CD4-positive, alpha-beta T cell treated with Interleukin-15 for 1 hour (primary cell): Measurements from ENCODE around the gene GSTM3.
"Not testable (repeated sequence)": the region's sequence is repeated elsewhere in the genome, so short reads cannot be mapped to it uniquely, and the experiment has no call there.

Source experiments
- DNase-seq: peaks from one replicate; pipeline ENCODE4 v3.0.0-alpha.2; 2020

The GSTM3 gene

GRCh38 chr1:109725510-109725909, 15.3 kb downstream of the GSTM3 start:
- DNase-seq: no peak

DNA sequence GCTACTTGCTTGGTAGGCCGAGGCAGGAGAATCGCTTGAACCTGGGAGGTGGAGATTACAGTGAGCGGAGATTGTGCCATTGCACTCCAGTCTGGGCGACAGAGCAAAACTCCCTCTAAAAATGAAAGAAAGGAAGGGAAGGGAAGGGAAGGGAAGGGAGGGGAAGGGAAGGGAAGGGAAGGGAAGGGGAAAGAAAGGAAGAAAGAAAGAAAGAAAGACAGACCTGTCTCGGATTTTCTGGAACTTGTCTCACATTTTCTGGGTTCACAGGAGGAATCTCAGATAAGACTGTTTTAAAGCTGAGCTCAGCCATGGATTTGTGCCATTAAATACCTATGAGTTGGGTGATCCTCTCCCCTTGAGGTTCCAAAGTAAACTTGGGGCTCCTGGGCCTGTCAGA, 15.9 kb downstream of the GSTM3 start:
- DNase-seq: no peak

GRCh38 chr1:109722908-109723691, 17.7 kb downstream of the GSTM3 start:
- no peak for DNase-seq

GRCh38 chr1:109721971-109722370, 18.9 kb downstream of the GSTM3 start:
- no peak for DNase-seq

GRCh38 chr1:109721042-109721441, 19.8 kb downstream of the GSTM3 start:
- no peak for DNase-seq

- no peak for DNase-seq
These were observed 21.5 kb downstream of the GSTM3 start for GRCh38 chr1:109719337-109719837.

DNA sequence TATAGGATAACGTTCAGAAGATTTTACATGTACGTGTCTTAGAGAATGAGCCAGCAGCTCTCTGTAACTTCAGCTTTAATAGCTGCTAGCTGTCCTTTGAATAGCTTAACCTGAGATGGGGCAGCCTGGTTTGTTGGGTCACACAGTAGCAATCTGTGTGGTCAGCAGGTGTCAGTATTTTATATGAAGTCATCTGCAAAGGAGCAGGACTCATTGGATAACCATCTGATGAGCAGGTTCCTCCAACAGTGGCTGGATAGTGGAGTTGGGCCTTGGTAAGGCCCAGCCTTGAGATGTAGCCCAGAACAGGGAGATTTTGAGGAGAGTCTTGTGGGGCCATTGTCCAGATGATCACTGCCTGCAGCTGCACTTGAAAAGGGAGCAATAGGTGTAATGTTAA, 22.3 kb downstream of the GSTM3 start:
- no peak for DNase-seq

DNA sequence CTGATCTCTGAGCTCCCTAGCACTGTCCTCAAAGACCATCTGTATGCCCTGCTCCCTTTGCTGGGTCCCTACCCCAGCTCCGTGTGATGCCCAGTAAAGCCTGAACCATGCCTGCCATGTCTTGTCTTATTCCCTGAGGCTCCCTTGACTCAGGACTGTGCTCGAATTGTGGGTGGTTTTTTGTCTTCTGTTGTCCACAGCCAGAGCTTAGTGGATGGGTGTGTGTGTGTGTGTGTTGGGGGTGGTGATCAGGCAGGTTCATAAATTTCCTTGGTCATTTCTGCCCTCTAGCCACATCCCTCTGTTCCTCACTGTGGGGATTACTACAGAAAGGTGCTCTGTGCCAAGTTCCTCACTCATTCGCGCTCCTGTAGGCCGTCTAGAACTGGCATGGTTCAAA, 23.1 kb downstream of the GSTM3 start:
- DNase-seq: no peak

DNA sequence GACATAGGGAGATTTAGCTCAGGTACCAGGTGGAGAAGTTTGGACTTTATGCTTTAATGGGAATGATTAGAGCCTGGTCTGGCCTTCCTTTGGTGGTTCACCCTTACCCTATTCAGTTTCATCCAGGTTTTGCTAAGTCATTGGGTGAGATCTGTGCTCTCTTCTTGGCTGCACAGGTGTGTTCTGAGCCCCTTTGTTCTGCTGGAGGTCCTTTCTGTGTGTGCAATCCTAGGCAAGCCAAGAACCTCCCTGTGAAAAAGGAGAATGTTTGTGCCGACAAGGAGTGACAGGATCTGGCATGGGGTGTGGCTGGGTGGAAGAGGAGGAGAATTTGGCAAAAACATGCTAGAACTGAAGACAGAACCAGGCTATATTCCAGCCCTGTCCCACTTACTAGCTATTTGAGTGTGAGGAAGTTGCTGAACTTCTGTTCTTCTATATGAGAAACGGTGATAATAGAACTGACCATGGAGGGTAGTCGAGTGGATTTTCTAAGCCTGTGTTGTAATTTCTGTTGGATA, 24.2 kb downstream of the GSTM3 start:
- no peak for DNase-seq

GRCh38 chr1:109716121-109716520, 24.7 kb downstream of the GSTM3 start:
- DNase-seq: no peak

DNA sequence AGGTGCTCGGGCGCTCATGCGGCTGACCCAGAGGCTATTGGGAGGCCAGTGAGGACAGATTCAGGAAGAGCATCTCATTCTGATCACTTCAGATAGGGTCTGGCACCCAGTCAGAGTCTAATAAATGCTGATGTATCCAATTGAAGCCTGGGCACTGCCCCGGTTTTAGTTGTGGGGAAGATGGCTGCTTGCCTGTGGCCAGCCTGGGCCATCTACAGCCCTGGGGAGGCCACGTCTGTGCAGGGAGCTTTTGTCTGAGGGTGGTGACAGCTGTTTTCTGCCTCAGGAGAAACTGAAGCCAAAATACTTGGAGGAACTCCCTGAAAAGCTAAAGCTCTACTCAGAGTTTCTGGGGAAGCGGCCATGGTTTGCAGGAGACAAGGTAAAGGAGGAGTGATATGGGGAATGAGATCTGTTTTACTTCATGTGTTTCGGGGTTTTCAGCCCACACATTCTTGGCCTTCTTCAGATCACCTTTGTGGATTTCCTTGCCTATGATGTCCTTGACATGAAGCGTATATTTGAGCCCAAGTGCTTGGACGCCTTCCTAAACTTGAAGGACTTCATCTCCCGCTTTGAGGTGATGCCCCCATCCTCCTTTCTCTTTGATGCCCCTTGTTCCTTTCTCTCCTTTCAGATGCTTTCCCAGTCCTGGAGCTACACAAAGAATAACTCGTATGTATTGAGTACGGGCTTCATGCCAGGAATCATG, 26.0 kb downstream of the GSTM3 start:
- DNase-seq: no peak

GRCh38 chr1:109713636-109714035, 27.2 kb downstream of the GSTM3 start:
- DNase-seq: no peak

- no peak for DNase-seq
These were observed 28.4 kb downstream of the GSTM3 start for GRCh38 chr1:109712321-109712864.

DNA sequence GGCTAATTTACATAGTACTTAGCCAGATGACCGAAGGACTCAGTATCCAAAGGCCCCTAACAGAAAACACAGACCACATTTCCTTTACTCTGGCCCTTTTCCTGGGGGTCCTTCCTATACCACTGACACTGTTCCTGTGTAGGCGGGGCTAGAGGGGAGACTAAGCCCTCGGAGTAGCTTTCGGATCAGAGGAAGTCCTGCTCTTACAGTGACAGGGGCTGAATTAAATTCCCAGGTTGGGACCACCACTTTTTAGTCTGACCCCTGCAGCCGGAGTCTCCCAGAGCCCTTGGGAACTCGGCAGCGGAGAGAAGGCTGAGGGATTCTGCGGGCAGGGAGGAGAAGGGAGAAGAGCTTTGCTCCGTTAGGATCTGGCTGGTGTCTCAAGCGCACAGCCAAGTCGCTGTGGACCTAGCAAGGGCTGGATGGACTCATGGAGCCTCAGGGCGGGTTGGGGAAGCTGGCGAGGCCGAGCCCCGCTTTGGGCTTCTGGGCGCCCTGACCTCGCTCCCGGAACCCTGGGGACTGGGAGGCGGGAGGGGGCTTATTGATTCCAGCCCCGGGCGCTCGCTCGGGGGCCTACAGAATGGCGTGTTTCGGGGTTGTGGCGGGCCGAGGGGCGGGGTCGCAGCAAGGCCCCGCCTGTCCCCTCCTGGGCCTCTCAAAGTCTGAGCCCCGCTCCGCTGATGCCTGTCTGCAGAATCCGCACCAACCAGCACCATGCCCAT, 29.1 kb downstream of the GSTM3 start, which contains the start of gene GSTM5:
Gene GSTM5 (plus strand): TSS at position 659 of the 728 bp plus-strand sequence. CDS start 62 bp downstream, at position 721.
- not testable (repeated sequence) for DNase-seq

- not testable (repeated sequence) for DNase-seq
These were observed 31.0 kb downstream of the GSTM3 start for GRCh38 chr1:109709822-109710221.

DNA sequence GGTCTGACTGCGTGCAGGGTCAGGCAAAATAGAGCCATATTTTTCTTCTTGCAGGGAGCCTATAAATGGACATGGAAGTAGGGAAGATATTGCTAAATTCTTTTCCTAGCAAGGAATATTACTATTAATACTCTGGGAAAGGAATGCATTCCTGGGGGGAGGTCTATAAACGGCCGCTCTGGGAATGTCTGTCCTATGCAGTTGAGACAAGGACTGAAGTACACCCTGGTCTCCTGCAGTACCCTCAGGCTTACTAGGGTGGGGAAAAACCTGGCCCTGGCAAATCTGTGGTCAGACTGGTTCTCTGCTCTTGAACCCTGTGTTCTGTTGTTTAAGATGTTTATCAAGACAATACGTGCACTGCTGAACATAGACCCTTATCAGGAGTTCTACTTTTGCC, 31.9 kb downstream of the GSTM3 start:
- not testable (repeated sequence) for DNase-seq

DNA sequence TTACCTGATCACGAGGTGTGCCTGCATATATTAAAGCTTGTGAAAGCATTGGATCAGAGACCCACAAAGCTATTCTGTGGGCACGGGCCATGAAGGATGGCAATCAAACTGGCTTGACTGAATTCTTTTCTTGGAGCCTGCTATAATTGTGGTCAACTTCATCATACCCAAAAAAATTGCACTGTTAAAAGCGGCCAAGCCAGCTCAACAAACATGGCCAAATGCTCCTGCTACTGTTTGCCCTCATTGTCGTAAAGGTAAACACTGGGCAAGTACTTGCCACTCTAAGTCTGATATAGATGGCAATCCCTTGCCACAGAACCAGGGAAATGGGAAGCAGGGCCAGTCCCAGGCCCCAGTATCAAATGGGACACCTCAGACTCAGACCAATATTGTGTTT, 35.4 kb downstream of the GSTM3 start:
- DNase-seq: no peak

DNA sequence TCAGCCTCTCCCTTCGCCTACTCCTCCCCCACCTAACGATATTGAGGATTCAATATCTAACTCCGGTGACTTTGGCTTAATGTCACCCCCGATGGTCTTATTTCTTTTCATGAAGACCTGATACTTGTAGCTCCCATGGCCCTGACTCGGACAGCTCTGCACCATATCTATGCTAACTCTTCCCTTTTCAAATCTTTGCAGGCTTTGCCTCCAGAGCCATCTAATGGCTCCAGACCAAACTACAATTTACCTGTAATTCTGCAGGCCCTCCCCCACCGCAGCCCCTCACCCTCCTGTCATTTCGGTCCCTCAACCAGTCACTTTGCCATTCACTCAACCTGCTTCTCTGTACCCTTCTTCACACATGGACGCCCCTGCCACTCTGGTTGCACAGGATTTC, 36.7 kb downstream of the GSTM3 start:
- no peak for DNase-seq

- not testable (repeated sequence) for DNase-seq
These were observed 37.9 kb downstream of the GSTM3 start for GRCh38 chr1:109702940-109703339.

DNA sequence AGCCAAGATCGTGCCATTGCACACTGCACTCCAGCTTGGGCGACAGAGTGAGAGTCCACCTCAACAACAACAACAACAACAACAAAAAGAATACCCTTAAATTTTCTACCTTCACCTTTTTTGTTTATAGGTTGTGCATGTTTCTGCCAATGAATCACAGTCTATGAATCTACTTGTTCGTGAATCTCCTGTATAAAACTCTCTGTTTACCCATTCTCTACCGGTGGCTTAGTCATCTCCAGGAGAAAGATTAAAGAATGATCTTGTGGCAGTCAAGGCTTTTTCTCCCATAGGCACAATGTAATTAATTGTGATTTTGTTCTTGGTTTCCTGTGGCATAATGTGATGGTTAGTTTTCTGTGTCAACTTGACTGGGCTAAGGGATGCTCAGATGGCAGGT, 43.0 kb downstream of the GSTM3 start:
- not testable (repeated sequence) for DNase-seq

DNA sequence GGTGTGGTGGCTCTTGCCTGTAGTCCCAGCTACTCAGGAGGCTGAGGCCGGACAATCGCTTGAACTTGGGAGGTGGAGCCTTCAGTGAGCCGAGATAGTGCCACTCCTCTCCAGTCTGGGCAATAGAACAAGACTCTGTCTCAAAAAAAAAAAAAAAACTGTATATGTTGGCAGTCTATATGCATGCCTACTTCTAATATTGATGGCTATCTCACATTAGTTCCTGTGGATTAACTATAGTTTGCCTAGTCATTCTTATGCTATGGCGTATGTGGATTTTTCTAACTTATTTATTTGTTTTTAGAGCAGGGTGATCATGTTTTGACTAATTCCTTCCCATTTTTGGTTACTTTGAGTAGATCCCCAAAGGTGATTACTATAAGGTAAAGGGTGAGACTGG, 43.8 kb downstream of the GSTM3 start:
- no peak for DNase-seq

- DNase-seq: not testable (repeated sequence)
These were observed 45.7 kb downstream of the GSTM3 start for GRCh38 chr1:109695138-109695537.

DNA sequence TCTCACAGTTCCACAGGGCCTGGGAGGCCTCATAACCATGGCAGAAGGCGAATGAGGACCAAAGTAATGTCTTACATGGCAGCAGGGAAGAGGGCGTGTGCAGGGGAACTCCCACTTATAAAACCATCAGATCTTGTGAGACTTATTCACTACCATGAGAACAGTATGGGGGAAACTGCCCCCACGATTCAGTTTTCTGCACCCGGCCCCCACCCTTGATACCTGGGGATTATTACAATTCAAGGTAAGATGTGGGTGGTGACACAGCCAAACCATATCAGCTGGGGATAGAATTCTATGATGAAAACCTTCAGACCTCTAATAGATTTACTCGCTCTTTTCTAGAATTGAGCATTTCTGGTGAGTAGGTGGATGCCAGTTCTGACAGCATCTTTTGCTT, 46.4 kb downstream of the GSTM3 start:
- not testable (repeated sequence) for DNase-seq
